ENCODE results near the gene MDN1. TPM values are rescaled to one million over a fixed set of nuclear protein-coding genes. Genes with fewer than 3 reads are reported as not detected.
"Not testable (repeated sequence)": the region's sequence is repeated elsewhere in the genome, so short reads cannot be mapped to it uniquely, and the experiment has no call there.

Gene MDN1
- total RNA-seq, 1 experiment from 2014 or later = 117 TPM

GRCh38 chr6:89817481-89817880 is 2.1 kb downstream of the MDN1 start:
- peak overlapping the region; percentile 99 for H3K27ac ChIP-seq (ENCODE audit: insufficient read length, low read depth, low read length)
- peak overlapping the region; percentile 99 for H3K4me2 ChIP-seq (ENCODE audit: insufficient read depth, insufficient read length, low read length)
- peaks cover 5% of the 10 kb centered on the region for H3K79me1 ChIP-seq (ENCODE audit: insufficient read depth, low read depth, low read length, poor library complexity, severe bottlenecking)
- H3T11ph ChIP-seq (ENCODE audit: low read length) = no peak overlapping the region
- H2BK12ac ChIP-seq (ENCODE audit: insufficient read length, low read depth, low read length) = no peak overlapping the region
- Mint-ChIP-seq H3K36me3 (ENCODE audit: insufficient read depth in 1 of 3, low read depth in 3 of 3) (peaks cover 4 to 9% (median 5%) of the 10 kb centered on the region in 3 experiments; a peak in 5 of 7 replicates), H3K27ac (peak overlapping the region; percentile 41 to 98 (median 96)), H3K4me3 (peak overlapping the region; percentile 83 to 91), H3K9me3 (no peaks in the 10 kb centered on the region), H3K27me3 (ENCODE audit: low read depth) (no peaks in the 10 kb centered on the region), H3K4me1 (peaks cover 30 to 42% of the 10 kb centered on the region in 2 experiments)
- H3K56ac ChIP-seq (ENCODE audit: insufficient read length, low read depth, low read length) = no peak overlapping the region
- DNase-seq = peak; percentile 79
- H3K23me2 ChIP-seq (ENCODE audit: insufficient read length, low read depth, low read length, poor library complexity, severe bottlenecking) = peaks cover 8% of the 10 kb centered on the region
- no peak overlapping the region for H4K91ac ChIP-seq (ENCODE audit: insufficient read length, low read depth, low read length)
- peak overlapping the region; percentile 40 for H3K18ac ChIP-seq (ENCODE audit: insufficient read length, low read depth, low read length)
- H2AFZ ChIP-seq (ENCODE audit: low read length) = no peak overlapping the region
- H3K9ac ChIP-seq (ENCODE audit: extremely low read depth, insufficient read length, low read length) = peak overlapping the region; percentile 41
- peak overlapping the region; percentile 3; the same call in 1 of the 2 replicates for H3K14ac ChIP-seq (ENCODE audit: insufficient read depth, low read length)
- H3K9me3 ChIP-seq (ENCODE audit: control insufficient read depth, low read depth, low read length) = no peaks in the 10 kb centered on the region
- no peaks in the 10 kb centered on the region for H4K20me1 ChIP-seq (ENCODE audit: control insufficient read depth, insufficient read depth, insufficient read length)
- no peak overlapping the region for H2AK5ac ChIP-seq (ENCODE audit: insufficient read length, low read length)
- no peak overlapping the region for H4K5ac ChIP-seq (ENCODE audit: insufficient read length, low read depth, low read length)
- no CpG with 5 or more reads among the region's 3 CpGs for WGBS (ENCODE audit: extremely low coverage, insufficient read length, low lambda C conversion rate)
- H2BK5ac ChIP-seq (ENCODE audit: insufficient read length, low read length) = peak overlapping the region; percentile 5
- TF ChIP-seq CTCF (conservative IDR thresholded peaks at IDR 0.05) = no peak
- H3K79me2 ChIP-seq (ENCODE audit: insufficient read depth, low read length) = peaks cover 51% of the 10 kb centered on the region
- H3K4me1 ChIP-seq (ENCODE audit: insufficient read depth, low read length) = peaks cover 4% of the 10 kb centered on the region; the same call in 1 of the 2 replicates
- H3K4ac ChIP-seq (ENCODE audit: low read depth, low read length) = no peak overlapping the region
- H2BK120ac ChIP-seq (ENCODE audit: low read depth, low read length, poor library complexity, severe bottlenecking) = no peak overlapping the region
- H4K8ac ChIP-seq (replicated peaks; ENCODE audit: insufficient read length, low read depth, low read length) = no peak overlapping the region
- no peak overlapping the region for H3K23ac ChIP-seq (ENCODE audit: insufficient read length, low read depth, low read length)
- H2BK20ac ChIP-seq (ENCODE audit: low read depth, low read length, poor library complexity, severe bottlenecking) = no peak overlapping the region
- H3K27me3 ChIP-seq (ENCODE audit: insufficient read depth, low read length) = peaks cover 2% of the 10 kb centered on the region; the same call in 1 of the 2 replicates
- no peak overlapping the region for H2BK15ac ChIP-seq (ENCODE audit: low read depth, low read length)

DNA sequence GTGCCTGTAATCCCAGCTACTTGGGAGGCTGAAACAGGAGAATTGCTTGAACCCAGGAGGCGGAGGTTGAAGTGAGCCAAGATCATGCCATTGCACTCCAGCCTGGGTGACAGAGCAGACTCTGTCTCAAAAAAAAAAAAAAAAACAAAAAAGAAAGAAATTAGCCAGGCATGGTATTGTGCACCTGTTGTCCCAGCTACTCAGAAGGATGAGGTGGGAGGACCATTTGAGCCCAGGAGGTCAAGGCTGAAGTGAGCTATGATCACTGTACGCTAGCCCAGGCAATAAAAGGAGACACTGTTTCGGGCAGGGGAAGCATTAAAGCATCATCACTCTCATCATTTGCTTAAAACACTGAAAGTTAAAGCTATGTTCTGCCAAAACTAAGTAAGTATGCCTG is 6.2 kb downstream of the MDN1 start:
- WGBS (ENCODE audit: extremely low coverage, insufficient read length, low lambda C conversion rate) = no CpG with 5 or more reads among the region's 3 CpGs
- H4K91ac ChIP-seq (ENCODE audit: insufficient read length, low read depth, low read length); H3K79me1 ChIP-seq (ENCODE audit: insufficient read depth, low read depth, low read length, poor library complexity, severe bottlenecking); H4K8ac ChIP-seq (replicated peaks; ENCODE audit: insufficient read length, low read depth, low read length); H2AK5ac ChIP-seq (ENCODE audit: insufficient read length, low read length); H2BK20ac ChIP-seq (ENCODE audit: low read depth, low read length, poor library complexity, severe bottlenecking); H3K9me3 Mint-ChIP-seq; H2AFZ ChIP-seq (ENCODE audit: low read length); H3K27me3 Mint-ChIP-seq (ENCODE audit: low read depth); H3K56ac ChIP-seq (ENCODE audit: insufficient read length, low read depth, low read length); H2BK120ac ChIP-seq (ENCODE audit: low read depth, low read length, poor library complexity, severe bottlenecking); H3K23me2 ChIP-seq (ENCODE audit: insufficient read length, low read depth, low read length, poor library complexity, severe bottlenecking); H3K9ac ChIP-seq (ENCODE audit: extremely low read depth, insufficient read length, low read length); H2BK12ac ChIP-seq (ENCODE audit: insufficient read length, low read depth, low read length); H3K9me3 ChIP-seq (ENCODE audit: control insufficient read depth, low read depth, low read length); H3K4ac ChIP-seq (ENCODE audit: low read depth, low read length); H3T11ph ChIP-seq (ENCODE audit: low read length); H3K4me2 ChIP-seq (ENCODE audit: insufficient read depth, insufficient read length, low read length); H3K18ac ChIP-seq (ENCODE audit: insufficient read length, low read depth, low read length); H3K27me3 ChIP-seq (ENCODE audit: insufficient read depth, low read length); H4K20me1 ChIP-seq (ENCODE audit: control insufficient read depth, insufficient read depth, insufficient read length); H2BK5ac ChIP-seq (ENCODE audit: insufficient read length, low read length); H3K4me1 ChIP-seq (ENCODE audit: insufficient read depth, low read length); DNase-seq; H3K4me3 Mint-ChIP-seq; H2BK15ac ChIP-seq (ENCODE audit: low read depth, low read length); H3K36me3 Mint-ChIP-seq (ENCODE audit: insufficient read depth in 1 of 3, low read depth in 3 of 3); H3K27ac ChIP-seq (ENCODE audit: insufficient read length, low read depth, low read length); H3K23ac ChIP-seq (ENCODE audit: insufficient read length, low read depth, low read length); H3K14ac ChIP-seq (ENCODE audit: insufficient read depth, low read length); H4K5ac ChIP-seq (ENCODE audit: insufficient read length, low read depth, low read length): not testable (repeated sequence)
- Mint-ChIP-seq H3K4me1 (peaks cover 31 to 34% of the 10 kb centered on the region in 2 experiments), H3K27ac (peak overlapping the region in 1 of 3 experiments; percentile 95; a peak in 1 of 7 replicates)
- H3K79me2 ChIP-seq (ENCODE audit: insufficient read depth, low read length) = peaks cover 68% of the 10 kb centered on the region
